GM12892 (cell line): ENCODE results near the gene CSGALNACT2.

Experiments
- DNase-seq: peaks from one replicate; pipeline ENCODE4 v3.0.0; 2011; ENCODE audit not compliant: insufficient read length
- FAIRE-seq: peaks from 2 replicates; lab custom pipeline; 2011; peaks lifted over from hg19 to GRCh38; lab: Jason Lieb, UNC
- POLR2A ChIP-seq: IDR thresholded peaks from 2 replicates; pipeline ENCODE4 v1.6.1; 2011; ENCODE audit warnings: low read depth, low read length, control low read depth
- POLR2AphosphoS5 ChIP-seq: IDR thresholded peaks from 2 replicates; pipeline ENCODE4 v1.6.1; 2011; ENCODE audit warnings: low read depth, low read length, control low read depth
- TAF1 ChIP-seq: IDR thresholded peaks from 2 replicates; pipeline ENCODE4 v1.6.1; 2011; ENCODE audit warnings: low read depth, mild to moderate bottlenecking, control low read depth, low read length, borderline replicate concordance

Gene CSGALNACT2

GRCh38 chr10:43196131-43196980 lies 58.1 kb downstream of the CSGALNACT2 start:
- DNase-seq: peak; percentile 9
- no peak for FAIRE-seq
- no peak for TF ChIP-seq POLR2AphosphoS5
- no peak for TF ChIP-seq POLR2A
- no peak for TF ChIP-seq TAF1

GRCh38 chr10:43196981-43197833 lies 59.0 kb downstream of the CSGALNACT2 start:
- TF ChIP-seq POLR2AphosphoS5 (no peak), POLR2A (no peak)
- no peak for FAIRE-seq

GRCh38 chr10:43197834-43198681 lies 59.8 kb downstream of the CSGALNACT2 start:
- FAIRE-seq (no peak), DNase-seq (peak; percentile 46)
- no peak for TF ChIP-seq POLR2A
- no peak for TF ChIP-seq POLR2AphosphoS5
- no peak for TF ChIP-seq TAF1

More at GRCh38 chr10:43196981-43197833, 59.0 kb downstream of the CSGALNACT2 start:
- DNase-seq: peak; percentile 19

GRCh38 chr10:43198682-43199005 lies 60.4 kb downstream of the CSGALNACT2 start:
- FAIRE-seq (no peak), DNase-seq (peak; percentile 6)
- TF ChIP-seq POLR2A (no peak), TAF1 (no peak), POLR2AphosphoS5 (no peak)

- DNase-seq (no peak), FAIRE-seq (no peak)
- no peak for TF ChIP-seq POLR2A
- TF ChIP-seq POLR2AphosphoS5: no peak
- TF ChIP-seq TAF1: no peak
Observed at GRCh38 chr10:43199088-43199683, 60.9 kb downstream of the CSGALNACT2 start.

- FAIRE-seq (no peak), DNase-seq (peak; percentile 5)
- TF ChIP-seq POLR2AphosphoS5 (no peak), POLR2A (no peak), TAF1 (no peak)
Observed at GRCh38 chr10:43199684-43200537, 61.7 kb downstream of the CSGALNACT2 start.

- FAIRE-seq (no peak), DNase-seq (no peak)
- no peak for TF ChIP-seq POLR2A
Observed at GRCh38 chr10:43200538-43201390, 62.5 kb downstream of the CSGALNACT2 start.

- DNase-seq (peak; percentile 25), FAIRE-seq (no peak)
Observed at GRCh38 chr10:43201545-43202131, 63.4 kb downstream of the CSGALNACT2 start.

GRCh38 chr10:43202224-43202656 lies 64.0 kb downstream of the CSGALNACT2 start:
- TF ChIP-seq POLR2A (no peak), POLR2AphosphoS5 (no peak), TAF1 (no peak)
- DNase-seq (peak; percentile 72), FAIRE-seq (peak; percentile 46)

More at GRCh38 chr10:43201545-43202131, 63.4 kb downstream of the CSGALNACT2 start:
- TF ChIP-seq POLR2A (no peak), TAF1 (no peak), POLR2AphosphoS5 (no peak)
